ENCODE results near the gene LRRC56. TPM values are rescaled to one million over a fixed set of nuclear protein-coding genes. Genes with fewer than 3 reads are reported as not detected.
A peak's percentile ranks its signal among the peaks of the same experiment; 100 is the strongest.

LRRC56 gene
- polyA plus RNA-seq, 1 donor (not counting 4 experiments of a cell fraction or from before 2014, with no cell fraction given): 0.28 TPM

DNA sequence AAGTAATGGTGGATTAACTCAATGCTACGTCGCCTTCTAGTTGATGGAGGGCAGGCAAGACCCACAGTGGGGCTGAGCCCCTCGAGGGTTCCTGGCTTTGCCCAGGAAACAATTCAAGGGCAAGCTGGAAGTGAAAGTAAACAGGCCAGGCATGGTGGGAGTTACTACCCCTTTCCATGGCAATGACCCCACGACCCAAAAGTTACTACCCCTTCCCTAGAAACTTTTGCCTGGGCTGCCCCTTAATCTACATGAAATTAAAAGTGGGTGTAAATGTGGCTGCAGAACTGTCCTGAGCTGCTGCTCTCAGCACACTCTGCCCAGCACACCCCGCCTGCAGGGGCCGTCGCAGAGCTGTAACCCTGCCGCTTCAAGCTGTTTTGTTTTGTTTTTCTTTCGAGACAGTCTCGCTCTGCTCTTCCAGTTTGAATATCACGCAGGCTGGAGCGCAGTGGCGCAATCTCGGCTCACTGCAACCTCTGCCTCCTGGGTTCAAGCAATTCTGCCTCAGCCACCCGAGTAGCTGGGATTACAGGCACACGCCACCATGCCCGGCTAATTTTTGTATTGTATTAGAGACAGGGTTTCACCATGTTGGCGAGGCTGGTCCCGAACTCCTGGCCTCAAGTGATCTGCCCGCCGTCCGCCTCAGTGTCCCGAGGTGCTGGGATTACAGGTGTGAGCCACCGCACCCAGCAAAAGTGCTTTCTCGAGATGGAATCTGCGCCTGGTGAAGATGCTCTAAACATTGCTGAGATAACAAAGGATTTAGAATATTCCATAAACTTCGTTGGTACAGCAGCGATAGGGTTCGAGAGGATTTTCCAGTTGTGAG is 24.3 kb upstream of the LRRC56 start:
- Histone ChIP-seq H3K27ac (ENCODE audit: control insufficient read depth, insufficient read depth, low read length) (no peak overlapping the region), H3K4me1 (ENCODE audit: control insufficient read depth, extremely low read depth, insufficient read depth, low read length) (peaks cover 18% of the 10 kb centered on the region), H3K9ac (ENCODE audit: control insufficient read depth, extremely low read depth, insufficient read depth, low read length) (no peak overlapping the region), H3K36me3 (ENCODE audit: control insufficient read depth in 2 of 2, extremely low read depth in 1 of 2, insufficient read depth in 2 of 2, low read length in 2 of 2) (peaks cover 13 to 14% of the 10 kb centered on the region in 2 experiments), H3K9me1 (ENCODE audit: control insufficient read depth, extremely low read depth, insufficient read depth, low read length) (no peaks in the 10 kb centered on the region), H3K27me3 (ENCODE audit: control insufficient read depth, extremely low read depth, insufficient read depth, low read length) (no peaks in the 10 kb centered on the region), H3K9me3 (ENCODE audit: control insufficient read depth, low read depth, low read length) (peaks cover 3% of the 10 kb centered on the region), H3K4me2 (ENCODE audit: control insufficient read depth, extremely low read depth, insufficient read depth, low read depth, low read length) (no peak overlapping the region), H3K79me2 (ENCODE audit: control insufficient read depth, insufficient read depth, low read length) (peaks cover 3% of the 10 kb centered on the region), H3K4me3 (ENCODE audit: control insufficient read depth in 2 of 3, extremely low read depth in 1 of 3, insufficient read depth in 2 of 3, low read depth in 1 of 3, low read length in 3 of 3) (no peak overlapping the region), H4K20me1 (ENCODE audit: control insufficient read depth, extremely low read depth, insufficient read depth, low read length) (no peaks in the 10 kb centered on the region), H2AFZ (ENCODE audit: control insufficient read depth, low read length) (no peak overlapping the region)
- dilution Hi-C loops (cut with MboI; ENCODE audit: extremely low pct_ligation_motif_present, low sequenced_read_pairs): no loop called here
- FAIRE-seq (no peak), DNase-seq (ENCODE audit: low read depth, low spot score) (no peak)
- no peak for TF ChIP-seq EZH2 (IDR thresholded peaks at IDR 0.05; ENCODE audit: low read length)
- TF ChIP-seq, protein P1, sequence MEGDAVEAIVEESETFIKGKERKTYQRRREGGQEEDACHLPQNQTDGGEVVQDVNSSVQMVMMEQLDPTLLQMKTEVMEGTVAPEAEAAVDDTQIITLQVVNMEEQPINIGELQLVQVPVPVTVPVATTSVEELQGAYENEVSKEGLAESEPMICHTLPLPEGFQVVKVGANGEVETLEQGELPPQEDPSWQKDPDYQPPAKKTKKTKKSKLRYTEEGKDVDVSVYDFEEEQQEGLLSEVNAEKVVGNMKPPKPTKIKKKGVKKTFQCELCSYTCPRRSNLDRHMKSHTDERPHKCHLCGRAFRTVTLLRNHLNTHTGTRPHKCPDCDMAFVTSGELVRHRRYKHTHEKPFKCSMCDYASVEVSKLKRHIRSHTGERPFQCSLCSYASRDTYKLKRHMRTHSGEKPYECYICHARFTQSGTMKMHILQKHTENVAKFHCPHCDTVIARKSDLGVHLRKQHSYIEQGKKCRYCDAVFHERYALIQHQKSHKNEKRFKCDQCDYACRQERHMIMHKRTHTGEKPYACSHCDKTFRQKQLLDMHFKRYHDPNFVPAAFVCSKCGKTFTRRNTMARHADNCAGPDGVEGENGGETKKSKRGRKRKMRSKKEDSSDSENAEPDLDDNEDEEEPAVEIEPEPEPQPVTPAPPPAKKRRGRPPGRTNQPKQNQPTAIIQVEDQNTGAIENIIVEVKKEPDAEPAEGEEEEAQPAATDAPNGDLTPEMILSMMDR (optimal IDR thresholded peaks at IDR 0.05 in 1 of 3, IDR thresholded peaks at IDR 0.05 in 1 of 3, conservative IDR thresholded peaks at IDR 0.05 in 1 of 3; ENCODE audit: extremely low read depth in 1 of 3, insufficient read depth in 2 of 3, low read length in 3 of 3): no peak

DNA sequence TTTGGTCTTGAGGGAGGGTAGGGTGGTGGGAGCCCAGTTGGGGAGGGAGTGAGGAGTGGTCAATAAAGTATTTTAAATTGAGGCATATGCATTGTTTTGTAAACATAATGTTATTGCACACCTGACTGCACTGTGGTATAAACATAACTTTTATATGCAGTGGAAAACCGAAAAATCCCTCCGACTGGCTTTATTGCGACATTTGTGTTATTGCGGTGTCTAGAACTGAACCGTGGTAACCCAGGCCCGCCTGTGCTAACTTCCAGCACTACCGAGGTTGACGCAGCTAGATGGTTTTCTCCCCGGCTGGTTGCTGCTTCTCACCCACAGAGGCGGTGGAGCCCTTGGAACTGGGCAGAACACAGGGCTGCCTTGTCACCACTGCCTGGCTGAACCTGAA is 22.7 kb upstream of the LRRC56 start:
- Histone ChIP-seq H2AFZ (ENCODE audit: control insufficient read depth, low read length) (no peak overlapping the region), H3K27ac (ENCODE audit: control insufficient read depth, insufficient read depth, low read length) (peak overlapping the region; percentile 90), H3K4me2 (ENCODE audit: control insufficient read depth, extremely low read depth, insufficient read depth, low read depth, low read length) (peak overlapping the region; percentile 45)

More for the DNA sequence above, 22.7 kb upstream of the LRRC56 start:
- Histone ChIP-seq H3K4me1 (ENCODE audit: control insufficient read depth, extremely low read depth, insufficient read depth, low read length) (peaks cover 20% of the 10 kb centered on the region), H3K9me1 (ENCODE audit: control insufficient read depth, extremely low read depth, insufficient read depth, low read length) (no peaks in the 10 kb centered on the region), H3K9ac (ENCODE audit: control insufficient read depth, extremely low read depth, insufficient read depth, low read length) (peak overlapping the region; percentile 60), H3K27me3 (ENCODE audit: control insufficient read depth, extremely low read depth, insufficient read depth, low read length) (no peaks in the 10 kb centered on the region), H3K9me3 (ENCODE audit: control insufficient read depth, low read depth, low read length) (peaks cover 3% of the 10 kb centered on the region), H3K36me3 (ENCODE audit: control insufficient read depth in 2 of 2, extremely low read depth in 1 of 2, insufficient read depth in 2 of 2, low read length in 2 of 2) (peaks cover 6 to 9% of the 10 kb centered on the region in 2 experiments), H3K79me2 (ENCODE audit: control insufficient read depth, insufficient read depth, low read length) (no peaks in the 10 kb centered on the region), H4K20me1 (ENCODE audit: control insufficient read depth, extremely low read depth, insufficient read depth, low read length) (no peaks in the 10 kb centered on the region), H3K4me3 (ENCODE audit: control insufficient read depth in 2 of 3, extremely low read depth in 1 of 3, insufficient read depth in 2 of 3, low read depth in 1 of 3, low read length in 3 of 3) (no peak overlapping the region)
- DNase-seq (ENCODE audit: low read depth, low spot score) (no peak), FAIRE-seq (no peak)
- dilution Hi-C loops (cut with MboI; ENCODE audit: extremely low pct_ligation_motif_present, low sequenced_read_pairs): no loop called here
- TF ChIP-seq EZH2 (IDR thresholded peaks at IDR 0.05; ENCODE audit: low read length): no peak
- TF ChIP-seq, protein P1 (optimal IDR thresholded peaks at IDR 0.05 in 1 of 3, IDR thresholded peaks at IDR 0.05 in 1 of 3, conservative IDR thresholded peaks at IDR 0.05 in 1 of 3; ENCODE audit: extremely low read depth in 1 of 3, insufficient read depth in 2 of 3, low read length in 3 of 3): no peak
